ENCODE results near the gene CDKN1C.

CDKN1C gene

GRCh38 chr11:2849994-2850770 lies 35.4 kb downstream of the CDKN1C start:
- DNase-seq (ENCODE audit: low read depth), result no peak
- TF ChIP-seq CTCF (conservative IDR thresholded peaks at IDR 0.05; ENCODE audit: low read depth, low read length), result no peak
- no peak overlapping the region for H3K4me3 ChIP-seq (ENCODE audit: low read length)

GRCh38 chr11:2848497-2848896 lies 37.1 kb downstream of the CDKN1C start:
- TF ChIP-seq CTCF (conservative IDR thresholded peaks at IDR 0.05; ENCODE audit: low read depth, low read length), result no peak
- no peak for DNase-seq (ENCODE audit: low read depth)
- no peak overlapping the region for H3K4me3 ChIP-seq (ENCODE audit: low read length)

- TF ChIP-seq CTCF (conservative IDR thresholded peaks at IDR 0.05; ENCODE audit: low read depth, low read length), result no peak
- no peak overlapping the region for H3K4me3 ChIP-seq (ENCODE audit: low read length)
- DNase-seq (ENCODE audit: low read depth), result no peak
These were observed 38.0 kb downstream of the CDKN1C start for GRCh38 chr11:2847561-2847960.

DNA sequence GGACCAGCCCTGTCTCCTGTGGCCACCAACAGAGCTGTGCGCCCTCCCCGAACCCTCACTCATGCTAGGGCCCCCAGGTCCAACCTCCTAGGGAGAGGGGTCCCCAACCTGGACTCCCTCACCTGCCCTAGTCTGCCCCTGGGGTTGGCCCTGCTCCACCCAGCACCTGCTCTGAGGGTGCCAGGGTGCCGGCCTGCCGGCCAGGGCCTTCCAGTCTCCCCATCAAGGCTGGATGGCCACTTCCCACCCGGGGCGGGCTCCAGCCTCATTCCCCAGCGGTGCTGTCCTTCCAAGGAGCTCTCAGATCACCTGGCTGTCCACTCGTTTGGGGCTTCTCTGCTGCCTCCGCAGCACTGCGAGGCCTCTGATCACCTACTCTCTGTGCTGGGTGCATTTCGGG lies 39.1 kb downstream of the CDKN1C start:
- TF ChIP-seq CTCF (conservative IDR thresholded peaks at IDR 0.05; ENCODE audit: low read depth, low read length), result no peak
- no peak for DNase-seq (ENCODE audit: low read depth)
- H3K4me3 ChIP-seq (ENCODE audit: low read length), result no peak overlapping the region

DNA sequence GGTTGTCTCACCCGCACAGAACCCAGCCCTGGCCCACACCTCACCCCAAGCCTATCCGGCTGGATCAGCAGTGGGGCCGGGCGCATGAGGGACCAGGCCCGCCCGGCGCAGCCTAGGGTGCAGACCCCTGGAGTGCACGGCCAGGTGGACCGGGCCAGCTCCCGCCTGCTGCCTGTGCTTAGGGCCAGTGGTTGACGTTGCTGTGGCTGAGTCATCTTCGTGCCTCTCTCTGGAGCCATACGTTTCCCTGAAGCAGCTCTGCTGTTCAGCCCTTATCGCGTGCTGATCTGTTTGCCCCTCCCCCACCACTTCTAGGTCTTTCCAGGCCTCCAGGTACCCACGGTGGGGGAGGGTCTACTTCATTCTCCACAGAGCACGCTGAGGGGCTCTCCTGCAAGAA lies 39.5 kb downstream of the CDKN1C start:
- no peak for TF ChIP-seq CTCF (conservative IDR thresholded peaks at IDR 0.05; ENCODE audit: low read depth, low read length)
- H3K4me3 ChIP-seq (ENCODE audit: low read length), result no peak overlapping the region
- DNase-seq (ENCODE audit: low read depth), result no peak

DNA sequence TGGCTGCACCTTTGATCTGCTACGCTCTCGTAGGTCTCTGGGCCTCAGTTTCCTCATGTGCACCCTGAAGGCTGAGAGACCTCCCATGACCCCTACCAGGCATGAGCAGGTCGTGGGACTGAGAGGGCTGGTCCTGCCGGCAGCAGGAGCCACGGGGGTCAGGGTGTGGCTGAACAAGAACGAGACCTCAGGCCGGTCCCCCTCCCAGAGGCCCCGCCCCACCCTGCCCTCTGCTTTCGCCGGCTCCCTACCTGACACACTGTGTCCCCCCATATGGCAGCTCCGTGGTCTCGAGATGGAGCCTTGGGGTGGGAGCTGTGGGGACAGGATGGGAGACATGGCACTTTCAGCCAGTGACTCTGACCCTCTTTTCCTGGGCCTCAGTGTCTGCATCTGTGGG lies 40.6 kb downstream of the CDKN1C start:
- no peak for DNase-seq (ENCODE audit: low read depth)
- H3K4me3 ChIP-seq (ENCODE audit: low read length), result no peak overlapping the region
- TF ChIP-seq CTCF (conservative IDR thresholded peaks at IDR 0.05; ENCODE audit: low read depth, low read length), result no peak

GRCh38 chr11:2844116-2844842 lies 41.3 kb downstream of the CDKN1C start:
- no peak for TF ChIP-seq CTCF (conservative IDR thresholded peaks at IDR 0.05; ENCODE audit: low read depth, low read length)
- no peak for DNase-seq (ENCODE audit: low read depth)
- H3K4me3 ChIP-seq (ENCODE audit: low read length), result no peak overlapping the region

Data from retinal pigment epithelial cell (primary cell).